ENCODE data around the gene CFAP73. TPM values are rescaled to one million over a fixed set of nuclear protein-coding genes. Genes with fewer than 3 reads are reported as not detected.

Gene CFAP73
- total and polyA plus RNA-seq, 4 experiments from 2014 or later = 0.18 TPM; not detected in 3

DNA sequence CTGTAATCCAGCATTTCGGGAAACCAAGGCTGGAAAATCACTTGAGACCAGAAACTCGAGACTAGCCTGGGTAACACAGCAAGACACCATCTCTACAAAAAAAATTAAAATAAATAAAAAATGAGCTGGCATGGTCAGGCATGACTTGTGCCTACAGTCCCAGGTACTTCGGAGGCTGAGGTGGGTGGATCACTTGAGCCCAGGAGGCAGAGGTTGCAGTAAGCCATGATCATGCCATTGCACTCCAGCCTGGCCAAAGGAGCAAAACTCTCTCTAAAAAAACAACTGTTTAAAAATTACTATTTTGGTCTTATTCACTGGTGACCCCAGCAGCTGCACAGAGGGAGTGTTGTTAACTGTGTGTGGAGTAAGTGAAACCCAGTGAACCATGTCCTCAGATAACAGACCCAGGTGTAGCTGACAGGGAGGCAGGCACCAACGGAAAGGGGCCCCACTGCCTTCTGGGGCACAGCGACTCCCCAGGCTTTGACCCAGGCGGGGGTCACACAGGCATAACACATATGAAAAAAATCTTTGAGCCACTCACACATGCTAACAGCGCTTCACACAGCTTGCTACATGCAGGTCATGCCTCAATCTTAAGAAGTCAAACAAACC, 23.7 kb downstream of the CFAP73 start:
- Histone ChIP-seq H3K9me3 (ENCODE audit: control insufficient read depth in 1 of 2, low read length in 2 of 2) (no peaks in the 10 kb centered on the region), H3K4me3 (ENCODE audit: low read length in 2 of 2) (no peak overlapping the region), H3K27me3 (ENCODE audit: insufficient read depth, low read length) (no peaks in the 10 kb centered on the region), H3K36me3 (ENCODE audit: insufficient read depth, low read length) (peaks cover 71% of the 10 kb centered on the region), H3K27ac (ENCODE audit: low read depth, low read length) (no peak overlapping the region), H3K4me1 (ENCODE audit: insufficient read depth, low read length) (no peaks in the 10 kb centered on the region)
- DNase-seq = no peak
- ChIA-PET POLR2A (ENCODE audit: partially characterized antibody) (interaction anchor here (1.3 kb wide), 1 partner anchor 11 kb away, joined by 6 read pairs; the partner anchor contains the start of gene DDX54), CTCF (ENCODE audit: partially characterized antibody) (interaction anchor here (0.7 to 5.7 kb wide), 30 partner anchors 8 to 252 kb away, joined by 3 to 38 read pairs (median 6); no protein-coding TSS in a partner anchor)
- Mint-ChIP-seq H3K4me3 (no peak overlapping the region), H3K4me1 (peaks cover 2 to 7% (median 4%) of the 10 kb centered on the region in 4 donors), H3K27ac (no peak overlapping the region), H3K27me3 (no peaks in the 10 kb centered on the region), H3K9me3 (no peaks in the 10 kb centered on the region), H3K36me3 (peaks cover 67 to 81% of the 10 kb centered on the region in 2 donors)
- intact Hi-C loops (cut with micrococcal nuclease) = no loop called here

DNA sequence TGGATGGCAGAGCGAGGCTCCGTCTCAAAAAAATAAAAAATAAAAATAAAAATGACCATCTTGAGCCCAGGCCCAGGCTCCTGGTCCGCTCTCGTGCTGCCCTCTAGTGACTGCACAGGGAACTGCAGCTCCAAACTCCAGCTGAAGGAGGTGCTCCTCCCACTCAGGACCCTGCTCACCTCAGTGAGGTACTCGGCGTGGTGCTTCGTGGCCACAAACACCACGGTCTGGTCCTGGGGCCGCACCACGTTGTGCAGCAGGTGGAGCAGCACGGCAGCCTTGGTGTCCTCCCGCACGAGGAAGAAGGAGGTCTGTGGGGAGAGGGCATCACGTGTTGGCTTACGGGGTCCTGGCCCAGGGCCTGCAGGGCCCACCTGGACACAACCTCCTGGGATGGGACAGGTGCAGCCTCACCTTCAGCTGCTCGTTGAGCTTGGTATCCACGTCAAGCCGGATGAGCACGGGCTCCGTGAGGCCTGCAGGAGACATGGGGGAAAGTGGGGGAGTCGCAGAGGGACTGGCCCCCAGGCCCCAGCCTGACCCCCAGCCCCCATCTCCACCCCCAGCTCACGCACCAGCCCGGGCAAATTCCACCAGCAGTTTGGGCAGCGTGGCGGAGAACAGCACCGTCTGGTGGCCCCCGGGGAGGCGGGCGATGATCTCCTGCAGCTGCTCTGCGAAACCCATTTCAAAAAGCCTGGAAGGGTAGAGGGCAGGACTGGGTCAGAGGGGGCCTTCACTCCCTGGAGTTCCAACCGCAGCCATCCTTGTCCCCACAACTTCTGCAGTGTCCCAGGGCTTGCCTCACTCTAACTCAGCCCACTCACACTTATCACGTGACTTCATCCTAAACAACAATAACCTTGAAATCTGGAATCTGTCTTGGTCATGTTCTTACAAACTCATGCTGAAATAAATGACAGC, 25.2 kb downstream of the CFAP73 start:
- intact Hi-C loops (cut with micrococcal nuclease) = loop anchor here (1.0 to 2.0 kb wide), 3 partner anchors 76 to 181 kb away; no protein-coding TSS in a partner anchor
- Histone ChIP-seq H3K4me3 (ENCODE audit: low read length in 2 of 2) (no peak overlapping the region), H3K4me1 (ENCODE audit: insufficient read depth, low read length) (no peaks in the 10 kb centered on the region), H3K27me3 (ENCODE audit: insufficient read depth, low read length) (no peaks in the 10 kb centered on the region), H3K9me3 (ENCODE audit: control insufficient read depth in 1 of 2, low read length in 2 of 2) (no peaks in the 10 kb centered on the region), H3K36me3 (ENCODE audit: insufficient read depth, low read length) (peaks cover 74% of the 10 kb centered on the region), H3K27ac (ENCODE audit: low read depth, low read length) (no peak overlapping the region)
- Mint-ChIP-seq H3K4me3 (no peak overlapping the region), H3K27ac (peak overlapping the region in 4 of 7 donors; percentile 42 to 80 (median 66)), H3K4me1 (peaks cover 2 to 7% (median 4%) of the 10 kb centered on the region in 4 donors), H3K36me3 (peaks cover 61 to 84% of the 10 kb centered on the region in 2 donors), H3K27me3 (no peaks in the 10 kb centered on the region), H3K9me3 (no peaks in the 10 kb centered on the region)
- ChIA-PET CTCF (ENCODE audit: partially characterized antibody) (interaction anchor here (0.7 to 7.3 kb wide), 46 partner anchors 9 to 275 kb away, joined by 3 to 38 read pairs (median 5); partner anchors contain the start of gene TPCN1), POLR2A (ENCODE audit: partially characterized antibody) (interaction anchor here (0.7 to 1.2 kb wide), 3 partner anchors 10 to 183 kb away, joined by 3 read pairs; no protein-coding TSS in a partner anchor)
- DNase-seq = peak; percentile 67 to 72 (median 68)

DNA sequence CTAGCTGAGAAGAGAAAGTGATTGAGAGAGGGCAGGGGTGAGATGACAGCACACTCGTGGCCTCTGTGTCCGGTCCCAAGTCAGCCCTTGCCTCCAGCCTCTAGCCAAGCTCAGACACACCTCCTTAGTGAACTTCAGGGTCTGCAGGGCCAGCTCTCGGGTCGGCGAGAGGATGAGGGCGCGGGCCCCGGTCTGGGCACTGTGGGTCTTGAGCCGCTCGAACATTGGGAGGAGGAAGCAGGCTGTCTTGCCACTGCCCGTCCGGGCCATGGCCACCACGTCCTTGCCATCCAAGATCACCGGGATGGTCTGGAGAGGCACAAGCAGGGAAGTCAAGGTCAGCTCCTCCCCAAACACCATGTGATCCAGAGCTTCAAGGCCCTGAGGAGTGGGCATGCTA, 29.5 kb downstream of the CFAP73 start:
- peaks cover 0 to 1% (median 0%) of the 10 kb centered on the region in 8 donors for H3K9me3 Mint-ChIP-seq
- H3K27me3 Mint-ChIP-seq = no peaks in the 10 kb centered on the region
- H3K36me3 Mint-ChIP-seq = peaks cover 38 to 68% of the 10 kb centered on the region in 2 donors
- intact Hi-C loops (cut with micrococcal nuclease) = no loop called here
- Histone ChIP-seq H3K4me1 (ENCODE audit: insufficient read depth, low read length) (peaks cover 20% of the 10 kb centered on the region), H3K27ac (ENCODE audit: low read depth, low read length) (no peak overlapping the region), H3K4me3 (ENCODE audit: low read length in 2 of 2) (no peak overlapping the region), H3K27me3 (ENCODE audit: insufficient read depth, low read length) (no peaks in the 10 kb centered on the region), H3K9me3 (ENCODE audit: control insufficient read depth in 1 of 2, low read length in 2 of 2) (no peaks in the 10 kb centered on the region), H3K36me3 (ENCODE audit: insufficient read depth, low read length) (peaks cover 48% of the 10 kb centered on the region)
- H3K27ac Mint-ChIP-seq = no peak overlapping the region
- H3K4me1 Mint-ChIP-seq = peaks cover 9 to 26% (median 13%) of the 10 kb centered on the region in 4 donors
- no peak for DNase-seq
- POLR2A ChIA-PET (ENCODE audit: partially characterized antibody) = no interaction called here
- no peak overlapping the region for H3K4me3 Mint-ChIP-seq
- CTCF ChIA-PET (ENCODE audit: partially characterized antibody) = interaction anchor here (1.8 to 7.3 kb wide), 2 partner anchors 9 to 130 kb away, joined by 3 to 37 read pairs; no protein-coding TSS in a partner anchor

GRCh38 chr12:113180333-113180732, 30.8 kb downstream of the CFAP73 start:
- DNase-seq = no peak
- POLR2A ChIA-PET (ENCODE audit: partially characterized antibody) = no interaction called here
- H3K27me3 ChIP-seq (ENCODE audit: insufficient read depth, low read length) = no peaks in the 10 kb centered on the region
- H3K27ac ChIP-seq (ENCODE audit: low read depth, low read length) = no peak overlapping the region
- H3K9me3 ChIP-seq (ENCODE audit: control insufficient read depth in 1 of 2, low read length in 2 of 2) = no peaks in the 10 kb centered on the region
- intact Hi-C loops (cut with micrococcal nuclease) = loop anchor here (10.0 kb wide), 1 partner anchor 276 kb away; the partner anchor contains the start of gene OAS1
- H3K27me3 Mint-ChIP-seq = no peaks in the 10 kb centered on the region
- H3K4me3 ChIP-seq (ENCODE audit: low read length in 2 of 2) = no peak overlapping the region
- peaks cover 31 to 64% of the 10 kb centered on the region in 2 donors for H3K36me3 Mint-ChIP-seq
- H3K9me3 Mint-ChIP-seq = peaks cover 0 to 1% (median 0%) of the 10 kb centered on the region in 8 donors
- peaks cover 25% of the 10 kb centered on the region for H3K4me1 ChIP-seq (ENCODE audit: insufficient read depth, low read length)
- peaks cover 10 to 30% (median 15%) of the 10 kb centered on the region in 4 donors for H3K4me1 Mint-ChIP-seq
- peaks cover 47% of the 10 kb centered on the region for H3K36me3 ChIP-seq (ENCODE audit: insufficient read depth, low read length)
- CTCF ChIA-PET (ENCODE audit: partially characterized antibody) = interaction anchor here (1.1 to 7.3 kb wide), 3 partner anchors 9 to 131 kb away, joined by 3 to 37 read pairs (median 5); no protein-coding TSS in a partner anchor
- H3K27ac Mint-ChIP-seq = no peak overlapping the region
- no peak overlapping the region for H3K4me3 Mint-ChIP-seq

GRCh38 chr12:113181975-113182374, 32.5 kb downstream of the CFAP73 start:
- CTCF ChIA-PET (ENCODE audit: partially characterized antibody) = interaction anchor here (0.7 to 7.3 kb wide), 2 partner anchors 133 to 244 kb away, joined by 3 to 37 read pairs; no protein-coding TSS in a partner anchor
- H3K4me1 ChIP-seq (ENCODE audit: insufficient read depth, low read length) = peaks cover 37% of the 10 kb centered on the region
- peaks cover 42% of the 10 kb centered on the region for H3K36me3 ChIP-seq (ENCODE audit: insufficient read depth, low read length)
- DNase-seq = no peak
- POLR2A ChIA-PET (ENCODE audit: partially characterized antibody) = no interaction called here
- Mint-ChIP-seq H3K9me3 (peaks cover 0 to 1% (median 0%) of the 10 kb centered on the region in 8 donors), H3K36me3 (peaks cover 20 to 60% of the 10 kb centered on the region in 2 donors), H3K4me1 (peaks cover 20 to 42% (median 26%) of the 10 kb centered on the region in 4 donors), H3K4me3 (peak overlapping the region in 1 of 8 donors; percentile 22), H3K27ac (peak overlapping the region in 2 of 7 donors; percentile 13 to 60), H3K27me3 (no peaks in the 10 kb centered on the region)
- no peak overlapping the region for H3K27ac ChIP-seq (ENCODE audit: low read depth, low read length)
- H3K27me3 ChIP-seq (ENCODE audit: insufficient read depth, low read length) = no peaks in the 10 kb centered on the region
- no peak overlapping the region for H3K4me3 ChIP-seq (ENCODE audit: low read length in 2 of 2)
- H3K9me3 ChIP-seq (ENCODE audit: control insufficient read depth in 1 of 2, low read length in 2 of 2) = no peaks in the 10 kb centered on the region
- intact Hi-C loops (cut with micrococcal nuclease) = loop anchor here (10.0 kb wide), 1 partner anchor 277 kb away; the partner anchor contains the start of gene OAS1

DNA sequence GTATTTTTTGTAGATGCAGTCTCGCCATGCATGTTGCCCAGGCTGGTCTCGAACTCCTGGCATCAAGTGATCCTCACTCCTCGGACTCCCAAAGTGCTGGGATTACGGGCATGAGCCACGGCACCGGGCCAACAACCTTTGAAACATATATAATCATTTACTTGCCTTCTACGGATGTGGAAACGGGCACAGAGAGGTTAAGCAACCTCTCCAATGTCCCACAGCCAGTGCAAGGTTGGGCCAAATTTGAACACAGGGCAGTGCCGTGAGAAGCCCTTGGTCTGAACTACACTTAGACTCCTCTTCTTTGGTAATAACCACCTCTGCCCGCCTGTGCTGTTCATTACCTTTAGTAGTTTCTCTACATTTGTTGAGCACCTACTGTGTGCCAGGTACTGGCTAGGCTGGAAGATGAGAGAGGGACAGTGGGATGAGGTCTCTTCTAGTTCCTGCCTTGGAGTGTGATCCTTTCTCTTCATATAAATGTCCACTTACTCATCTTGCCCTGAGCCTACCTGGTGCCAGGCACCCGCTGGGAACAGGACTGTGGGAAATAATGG, 33.6 kb downstream of the CFAP73 start:
- H3K27me3 ChIP-seq (ENCODE audit: insufficient read depth, low read length) = no peaks in the 10 kb centered on the region
- no peaks in the 10 kb centered on the region for H3K9me3 ChIP-seq (ENCODE audit: control insufficient read depth in 1 of 2, low read length in 2 of 2)
- no peak for DNase-seq
- POLR2A ChIA-PET (ENCODE audit: partially characterized antibody) = interaction anchor here (0.8 to 6.1 kb wide), 3 partner anchors 30 to 96 kb away, joined by 3 to 55 read pairs (median 4); partner anchors contain the start of gene TPCN1
- Mint-ChIP-seq H3K9me3 (peaks cover 0 to 1% (median 0%) of the 10 kb centered on the region in 8 donors), H3K36me3 (peaks cover 10 to 49% of the 10 kb centered on the region in 2 donors), H3K27ac (peak overlapping the region in 5 of 7 donors; percentile 13 to 98 (median 74)), H3K27me3 (no peaks in the 10 kb centered on the region), H3K4me1 (peaks cover 24 to 47% (median 32%) of the 10 kb centered on the region in 4 donors), H3K4me3 (peak overlapping the region; percentile 17 to 96 (median 56))
- no peak overlapping the region for H3K4me3 ChIP-seq (ENCODE audit: low read length in 2 of 2)
- H3K36me3 ChIP-seq (ENCODE audit: insufficient read depth, low read length) = peaks cover 30% of the 10 kb centered on the region
- H3K27ac ChIP-seq (ENCODE audit: low read depth, low read length) = peak overlapping the region; percentile 30
- CTCF ChIA-PET (ENCODE audit: partially characterized antibody) = interaction anchor here (2.5 kb wide), 1 partner anchor 9 kb away, joined by 14 read pairs; no protein-coding TSS in a partner anchor
- H3K4me1 ChIP-seq (ENCODE audit: insufficient read depth, low read length) = peaks cover 42% of the 10 kb centered on the region
- intact Hi-C loops (cut with micrococcal nuclease) = loop anchor here (10.0 kb wide), 1 partner anchor 278 kb away; the partner anchor contains the start of gene OAS1

All from CD4-positive, alpha-beta memory T cell (primary cell).